A549 (cell line): Measurements from ENCODE around the gene HOXD12. TPM values are rescaled to one million over a fixed set of nuclear protein-coding genes. Genes with fewer than 3 reads are reported as not detected.

Source experiments
- ATAC-seq, 2 experiments: fragments of 200-7000 bp in 1 of 2; fragments of >200 bp in 1 of 2; cut with Nextera tagmentation in 1 of 2; cut with Tn5 transposase in 1 of 2; 3 replicates each; pipeline versions ENCODE4 v1.8.0 to v1.9.1; 2018 to 2020; ENCODE audit warnings: mild to moderate bottlenecking in 1 of 2, moderate library complexity in 1 of 2
- CTCF ChIA-PET: fragments of 300-600 bp; sonication (Branson Sonifier 250); formaldehyde crosslinking; extraction: SDS; loops from one replicate; lab custom pipeline; 2021; ENCODE audit warnings: antibody characterized with exemption, inconsistent platforms; lab: Yijun Ruan, JAX
- POLR2A ChIA-PET: fragments of 350-600 bp; formaldehyde crosslinking; extraction: SDS; loops from one replicate; lab custom pipeline; 2021; ENCODE audit warnings: antibody characterized with exemption, inconsistent platforms; lab: Yijun Ruan, JAX
- DNase-seq, 2 experiments: peaks; one replicate each; pipeline versions ENCODE4 v3.0.0 to v3.0.0-alpha.2; 2011 to 2016; ENCODE audit warnings: low read depth in 1 of 2, low spot score in 1 of 2
- FAIRE-seq: peaks from 2 replicates; lab custom pipeline; 2011; peaks lifted over from hg19 to GRCh38; lab: Jason Lieb, UNC
- H3K27ac ChIP-seq, 2 experiments: fragments of >200 bp; sonication (Bioruptor Twin); formaldehyde crosslinking; 3 replicates each; pipeline ENCODE4 v1.5.1; 2016 to 2017
- H3K4me1 ChIP-seq: fragments of >200 bp; sonication (Bioruptor Twin); formaldehyde crosslinking; 3 replicates; pipeline ENCODE4 v1.6.1; 2016
- H3K4me2 ChIP-seq: fragments of >200 bp; sonication (Bioruptor Twin); formaldehyde crosslinking; 3 replicates; pipeline ENCODE4 v1.6.1; 2016
- H3K4me3 ChIP-seq: fragments of >200 bp; sonication (Bioruptor Twin); formaldehyde crosslinking; 3 replicates; pipeline ENCODE4 v1.5.1; 2016
- H3K9me3 ChIP-seq: fragments of >200 bp; sonication (Bioruptor Twin); formaldehyde crosslinking; 3 replicates; pipeline ENCODE4 v1.6.1; 2016
- BCL3 ChIP-seq: fragments of >200 bp; sonication (Bioruptor Twin); formaldehyde crosslinking; IDR thresholded peaks from 3 replicates; pipeline ENCODE4 v1.6.1; 2016
- BHLHE40 ChIP-seq: IDR thresholded peaks from 2 replicates; pipeline ENCODE4 v1.6.1; 2012; ENCODE audit warnings: low read depth, low read length, inconsistent platforms
- CBX2 ChIP-seq: fragments of 200-600 bp; sonication (generic); IDR thresholded peaks from 2 replicates; pipeline ENCODE4 v1.6.1; 2016; ENCODE audit warnings: low read depth, mild to moderate bottlenecking, borderline replicate concordance
- E2F6 ChIP-seq: IDR thresholded peaks from 2 replicates; pipeline ENCODE4 v1.6.1; 2012; ENCODE audit warnings: low read depth, borderline replicate concordance
- EP300 ChIP-seq, 2 experiments: fragments of >200 bp; sonication (Bioruptor Twin); formaldehyde crosslinking; IDR thresholded peaks; 2 replicates in 1 of 2; 3 replicates in 1 of 2; pipeline ENCODE4 v1.6.1; 2016 to 2017
- FOSL2 ChIP-seq, 2 experiments: fragments of 450-650 bp in 1 of 2; fragments of >200 bp in 1 of 2; sonication (Bioruptor Twin) in 1 of 2; formaldehyde crosslinking; IDR thresholded peaks; 2 replicates each; pipeline versions ENCODE4 v1.5.0 to v1.6.1; 2016 to 2020; ENCODE audit warnings: mild to moderate bottlenecking in 1 of 2, moderate library complexity in 1 of 2
- HEYL ChIP-seq: fragments of 250-450 bp; sonication (Bioruptor Pico); IDR thresholded peaks from 2 replicates; pipeline ENCODE4 v1.8.0; 2021; ENCODE audit warnings: mild to moderate bottlenecking, moderate library complexity
- HMGXB4 ChIP-seq: fragments of 250-450 bp; sonication (Bioruptor Pico); IDR thresholded peaks from 2 replicates; pipeline ENCODE4 v1.5.0; 2021; ENCODE audit warnings: mild to moderate bottlenecking, moderate library complexity, borderline replicate concordance
- HOXA7 ChIP-seq: fragments of 250-450 bp; sonication (Bioruptor Pico); IDR thresholded peaks from 2 replicates; pipeline ENCODE4 v1.5.0; 2020; ENCODE audit warnings: mild to moderate bottlenecking, moderate library complexity
- HOXB5 ChIP-seq: fragments of 250-450 bp; sonication (Bioruptor Pico); IDR thresholded peaks from 2 replicates; pipeline ENCODE4 v1.5.0; 2020; ENCODE audit warnings: mild to moderate bottlenecking, moderate library complexity
- MYC ChIP-seq: IDR thresholded peaks from 2 replicates; pipeline ENCODE4 v1.6.1; 2012; ENCODE audit warnings: mild to moderate bottlenecking, inconsistent platforms, low read length, improper control_type of control experiment, borderline replicate concordance
- PBX3 ChIP-seq: IDR thresholded peaks from 2 replicates; pipeline ENCODE4 v1.6.1; 2012
- PHF8 ChIP-seq: fragments of 200-600 bp; sonication (generic); IDR thresholded peaks from 2 replicates; pipeline ENCODE4 v1.6.1; 2016; ENCODE audit warnings: low read depth, mild to moderate bottlenecking, antibody characterized with exemption, moderate library complexity, borderline replicate concordance
- RARB ChIP-seq: fragments of 250-450 bp; sonication (Bioruptor Pico); IDR thresholded peaks from 2 replicates; pipeline ENCODE4 v1.8.0; 2021; ENCODE audit warnings: mild to moderate bottlenecking, moderate library complexity
- SMC3 ChIP-seq: fragments of >200 bp; sonication (Bioruptor Twin); formaldehyde crosslinking; IDR thresholded peaks from 3 replicates; pipeline ENCODE4 v1.6.1; 2018; ENCODE audit warnings: inconsistent platforms
- SREBF2 ChIP-seq: fragments of 450-650 bp; IDR thresholded peaks from 2 replicates; pipeline ENCODE4 v1.6.1; 2014; ENCODE audit warnings: mild to moderate bottlenecking, moderate library complexity
- TFCP2L1 ChIP-seq: fragments of 250-450 bp; sonication (Bioruptor Pico); IDR thresholded peaks from 2 replicates; pipeline ENCODE4 v1.5.0; 2021; ENCODE audit warnings: mild to moderate bottlenecking
- WGBS: methylation state at CpG from one replicate; pipeline ENCODE4 v1.1.6; 2017; ENCODE audit errors: missing lambda C conversion rate; 5-methylcytosine and 5-hydroxymethylcytosine counted together
- polyA plus RNA-seq, 4 experiments: library from polyadenylated mRNA; depleted of rRNA in 3 of 4; stranded (reverse); fragments of >200 nt; fragmentation: RNase III in 1 of 4; extraction: RNeasy Plus Mini Kit Qiagen cat#74134 plus additional on column Dnase treatment in 1 of 4; gene quantifications; 2 replicates in 3 of 4; 3 replicates in 1 of 4; pipeline ENCODE4 v1.2.3, GENCODE V29; 2011 to 2017

The HOXD12 gene
- polyA plus RNA-seq, 2 of the 4 experiments (the other 2 are of a cell fraction): not detected

- ATAC-seq: no peak
- POLR2A ChIA-PET: no interaction called here
- TF ChIP-seq BHLHE40 (no peak), SMC3 (no peak), HOXA7 (CRISPR knock-in tag) (no peak), RARB (CRISPR knock-in tag) (no peak), BCL3 (no peak), EP300 (IDR thresholded peaks at IDR 0.05) (no peak), SREBF2 (no peak), PHF8 (no peak), TFCP2L1 (CRISPR knock-in tag) (no peak), HMGXB4 (CRISPR knock-in tag) (no peak), E2F6 (no peak), HOXB5 (CRISPR knock-in tag) (no peak), MYC (no peak), FOSL2 (IDR thresholded peaks at IDR 0.05) (no peak), FOSL2 (CRISPR knock-in tag; IDR thresholded peaks at IDR 0.05) (no peak), HEYL (CRISPR knock-in tag) (no peak)
- H3K27ac ChIP-seq: no peak overlapping the region
- WGBS: 88% methylated on average over 47 of the region's 47 CpGs
- FAIRE-seq: no peak
- no peak overlapping the region for H3K4me3 ChIP-seq
- CTCF ChIA-PET: interaction anchor here (1.4 to 3.7 kb wide), 5 partner anchors 8 to 1026 kb away, joined by 3 to 13 read pairs (median 12); no protein-coding TSS in a partner anchor
- DNase-seq: no peak
- no peaks in the 10 kb centered on the region for H3K9me3 ChIP-seq
- H3K4me1 ChIP-seq: 0 out of 3 replicates have a peak, but pooled peaks cover 3% of the 10 kb centered on the region
- no peak overlapping the region for H3K4me2 ChIP-seq
Measured at GRCh38 chr2:176122052-176122682, 22.6 kb downstream of the HOXD12 start.

GRCh38 chr2:176122683-176123410, 23.3 kb downstream of the HOXD12 start, which contains the start of gene HOXD9:
Gene HOXD9 (plus strand): TSS chr2:176122719. CDS start chr2:176122769, 50 bp downstream.
- no peak within 1 kb of the TSS for H3K27ac ChIP-seq
- H3K4me2 ChIP-seq: no peak within 1 kb of the TSS
- WGBS: 86% methylated on average over 37 of the region's 84 CpGs
- ATAC-seq: no peak
- TF ChIP-seq PBX3 (no peak), CBX2 (no peak), HEYL (CRISPR knock-in tag) (no peak)
- TF ChIP-seq, all 56 proteins: peak for 0
- ChIA-PET POLR2A (no interaction called here), CTCF (interaction anchor here (1.9 to 3.7 kb wide), 3 partner anchors 12 to 1026 kb away, joined by 12 to 13 read pairs (median 12); no protein-coding TSS in a partner anchor)
- no peak within 1 kb of the TSS for H3K4me3 ChIP-seq
- no peaks in the 10 kb centered on the region for H3K9me3 ChIP-seq
- DNase-seq: no peak
- 0 out of 3 replicates have a peak, but pooled peaks cover 3% of the 10 kb centered on the region for H3K4me1 ChIP-seq
- FAIRE-seq: no peak
